ENCODE measurements around the gene MAP7D3.
"Not testable (repeated sequence)": the region's sequence is repeated elsewhere in the genome, so short reads cannot be mapped to it uniquely, and the experiment has no call there.

The MAP7D3 gene

GRCh38 chrX:136179133-136179532 lies 72.1 kb downstream of the MAP7D3 start:
- no peak for DNase-seq

GRCh38 chrX:136176399-136176825 lies 74.8 kb downstream of the MAP7D3 start:
- DNase-seq = peak; percentile 31

GRCh38 chrX:136171420-136171819 lies 79.8 kb downstream of the MAP7D3 start:
- no peak for DNase-seq

GRCh38 chrX:136170139-136170800 lies 80.9 kb downstream of the MAP7D3 start:
- DNase-seq = no peak

- peak; percentile 52 for DNase-seq
Observed at GRCh38 chrX:136168929-136169735, 82.1 kb downstream of the MAP7D3 start.

GRCh38 chrX:136167989-136168388 lies 83.2 kb downstream of the MAP7D3 start:
- not testable (repeated sequence) for DNase-seq

- DNase-seq = no peak
Observed at GRCh38 chrX:136166221-136166855, 84.9 kb downstream of the MAP7D3 start.

- no peak for DNase-seq
Observed at GRCh38 chrX:136165406-136165805, 85.8 kb downstream of the MAP7D3 start.

- DNase-seq = no peak
Observed at GRCh38 chrX:136163689-136164088, 87.5 kb downstream of the MAP7D3 start.

Data from right hindlimb (tissue), 1 donor.